Loucy (cell line): Measurements from ENCODE around the gene RPL3.

Experiments used
- H2AFZ ChIP-seq: fragments of 200-600 bp; sonication (generic); 2 replicates; pipeline ENCODE4 v1.6.0; 2016; ENCODE audit warnings: antibody characterized with exemption, mild to moderate bottlenecking, low read length, moderate library complexity
- H3F3A ChIP-seq: fragments of 200-600 bp; 2 replicates; pipeline ENCODE4 v1.6.0; 2016; ENCODE audit warnings: antibody characterized with exemption, low read depth, mild to moderate bottlenecking
- H3K27me3 ChIP-seq: fragments of 200-600 bp; sonication (generic); 2 replicates; pipeline ENCODE4 v1.6.1; 2014; ENCODE audit warnings: low read length, mild to moderate bottlenecking; ENCODE audit not compliant: insufficient read depth, poor library complexity, severe bottlenecking
- H3K36me3 ChIP-seq: fragments of 200-600 bp; sonication (generic); 2 replicates; pipeline ENCODE4 v1.6.1; 2016; ENCODE audit warnings: low read length; ENCODE audit not compliant: insufficient read depth
- H3K4me1 ChIP-seq: fragments of 200-600 bp; sonication (generic); 2 replicates; pipeline ENCODE4 v1.5.1; 2014; ENCODE audit warnings: low read length, mild to moderate bottlenecking; ENCODE audit not compliant: insufficient read depth, poor library complexity, severe bottlenecking
- H3K4me2 ChIP-seq: fragments of 200-600 bp; sonication (generic); 2 replicates; pipeline ENCODE4 v1.6.0; 2014; ENCODE audit warnings: antibody characterized with exemption, low read length, low read depth, mild to moderate bottlenecking; ENCODE audit not compliant: poor library complexity, severe bottlenecking
- H3K4me3 ChIP-seq: fragments of 200-600 bp; sonication (generic); 2 replicates; pipeline ENCODE4 v1.5.1; 2014; ENCODE audit warnings: low read length, mild to moderate bottlenecking, mixed read lengths; ENCODE audit not compliant: poor library complexity, severe bottlenecking
- H3K79me2 ChIP-seq: fragments of 200-600 bp; sonication (generic); 2 replicates; pipeline ENCODE4 v1.6.1; 2014; ENCODE audit warnings: low read length; ENCODE audit not compliant: insufficient read depth
- H3K9ac ChIP-seq: fragments of 200-600 bp; sonication (generic); 2 replicates; pipeline ENCODE4 v1.6.0; 2014; ENCODE audit warnings: mild to moderate bottlenecking, low read depth, low read length, moderate library complexity; ENCODE audit not compliant: poor library complexity, severe bottlenecking
- H3K9me2 ChIP-seq: fragments of 200-600 bp; sonication (generic); replicated peaks from 2 replicates; pipeline ENCODE4 v1.6.1; 2016; ENCODE audit warnings: low read depth, low read length, mixed read lengths
- H3K9me3 ChIP-seq: fragments of 200-600 bp; sonication (generic); 2 replicates; pipeline ENCODE4 v1.6.1; 2014; ENCODE audit warnings: mild to moderate bottlenecking, antibody characterized with exemption, low read length, low read depth; ENCODE audit not compliant: insufficient read depth
- H4K20me1 ChIP-seq: fragments of 200-600 bp; sonication (generic); 2 replicates; pipeline ENCODE4 v1.6.0; 2014; ENCODE audit warnings: antibody characterized with exemption, low read length, mild to moderate bottlenecking; ENCODE audit not compliant: insufficient read depth, poor library complexity, severe bottlenecking
- EZH2phosphoT487 ChIP-seq: fragments of 200-600 bp; IDR thresholded peaks from 2 replicates; pipeline ENCODE4 v1.6.1; 2018; ENCODE audit warnings: antibody characterized with exemption, mild to moderate bottlenecking, moderate library complexity, borderline replicate concordance
- TF ChIP-seq, protein P1 (sequence below): fragments of 200-600 bp; sonication (generic); conservative IDR thresholded peaks from 2 replicates; pipeline ENCODE4 v1.5.1; 2014; ENCODE audit warnings: mild to moderate bottlenecking, antibody characterized with exemption, low read length

The RPL3 gene

DNA sequence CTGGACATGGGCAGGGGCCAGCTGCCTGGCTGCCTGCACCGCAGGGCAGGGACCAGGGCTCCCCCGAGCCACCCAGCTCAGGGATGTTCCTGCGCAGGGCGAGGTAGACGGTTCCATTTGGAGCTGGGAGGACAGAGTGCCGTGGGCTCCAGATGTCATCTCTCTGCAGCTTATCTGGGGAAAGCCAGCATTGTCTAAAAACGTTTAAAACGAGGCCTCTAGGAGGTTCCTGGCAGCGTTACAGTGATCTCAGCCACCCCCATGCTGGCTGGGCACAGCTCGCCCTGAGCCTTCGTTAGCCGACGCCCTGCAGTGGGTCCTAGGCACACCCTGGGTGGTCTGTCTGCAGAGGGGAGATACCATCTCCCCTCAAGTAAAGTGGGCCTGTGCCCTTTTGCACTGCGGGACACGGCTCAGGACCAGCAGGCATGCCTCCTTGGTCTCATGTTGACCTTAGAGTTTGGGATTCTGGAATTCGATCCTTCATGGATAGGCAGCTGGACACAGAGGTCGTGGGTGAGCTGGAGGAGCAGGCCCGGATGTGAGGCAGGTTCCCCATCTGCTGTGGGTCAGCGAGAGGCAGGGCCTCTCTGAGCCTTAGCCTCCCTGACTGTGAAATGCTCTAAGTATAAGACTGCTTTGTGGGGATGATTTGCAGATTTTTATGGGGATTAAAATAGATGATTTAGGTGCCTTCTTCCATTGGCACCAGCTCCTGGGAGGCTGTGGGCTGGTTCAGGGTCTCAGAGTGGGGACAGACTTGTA lies 44.5 kb upstream of the RPL3 start:
- no peaks in the 10 kb centered on the region for H4K20me1 ChIP-seq
- H3K36me3 ChIP-seq, result no peaks in the 10 kb centered on the region
- no peak overlapping the region for H2AFZ ChIP-seq
- no peaks in the 10 kb centered on the region for H3K9me3 ChIP-seq
- no peaks in the 10 kb centered on the region for H3K9me2 ChIP-seq
- no peak overlapping the region for H3K4me3 ChIP-seq
- H3K9ac ChIP-seq, result no peak overlapping the region
- H3K79me2 ChIP-seq, result no peaks in the 10 kb centered on the region; the same call in 1 of the 2 replicates
- no peak overlapping the region for H3K4me2 ChIP-seq
- H3K4me1 ChIP-seq, result peaks cover 7% of the 10 kb centered on the region
- TF ChIP-seq, protein P1, sequence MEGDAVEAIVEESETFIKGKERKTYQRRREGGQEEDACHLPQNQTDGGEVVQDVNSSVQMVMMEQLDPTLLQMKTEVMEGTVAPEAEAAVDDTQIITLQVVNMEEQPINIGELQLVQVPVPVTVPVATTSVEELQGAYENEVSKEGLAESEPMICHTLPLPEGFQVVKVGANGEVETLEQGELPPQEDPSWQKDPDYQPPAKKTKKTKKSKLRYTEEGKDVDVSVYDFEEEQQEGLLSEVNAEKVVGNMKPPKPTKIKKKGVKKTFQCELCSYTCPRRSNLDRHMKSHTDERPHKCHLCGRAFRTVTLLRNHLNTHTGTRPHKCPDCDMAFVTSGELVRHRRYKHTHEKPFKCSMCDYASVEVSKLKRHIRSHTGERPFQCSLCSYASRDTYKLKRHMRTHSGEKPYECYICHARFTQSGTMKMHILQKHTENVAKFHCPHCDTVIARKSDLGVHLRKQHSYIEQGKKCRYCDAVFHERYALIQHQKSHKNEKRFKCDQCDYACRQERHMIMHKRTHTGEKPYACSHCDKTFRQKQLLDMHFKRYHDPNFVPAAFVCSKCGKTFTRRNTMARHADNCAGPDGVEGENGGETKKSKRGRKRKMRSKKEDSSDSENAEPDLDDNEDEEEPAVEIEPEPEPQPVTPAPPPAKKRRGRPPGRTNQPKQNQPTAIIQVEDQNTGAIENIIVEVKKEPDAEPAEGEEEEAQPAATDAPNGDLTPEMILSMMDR, result no peak
- no peak for TF ChIP-seq EZH2phosphoT487
- no peaks in the 10 kb centered on the region for H3K27me3 ChIP-seq
- no peaks in the 10 kb centered on the region for H3F3A ChIP-seq

DNA sequence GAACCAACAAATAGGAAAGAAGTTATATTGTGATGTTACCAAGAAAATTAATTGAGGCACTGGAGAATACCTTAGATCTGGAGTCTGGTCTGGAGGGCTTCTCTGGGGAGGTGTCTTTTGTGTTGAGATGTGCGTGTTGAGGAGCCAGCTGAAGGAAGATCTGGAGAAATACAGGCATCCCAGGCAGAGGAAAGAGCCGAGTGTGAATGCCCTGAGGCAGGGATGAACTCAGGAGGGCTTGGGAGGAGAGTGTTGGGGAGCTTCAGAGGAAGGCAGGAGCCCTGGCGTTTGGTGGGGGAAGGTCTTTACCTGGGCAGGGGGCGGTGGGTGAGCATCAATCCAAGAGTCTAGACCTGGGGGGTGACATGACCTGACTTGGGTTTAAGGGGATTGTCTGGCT lies 43.5 kb upstream of the RPL3 start:
- no peak overlapping the region for H3K9ac ChIP-seq
- H3K79me2 ChIP-seq, result no peaks in the 10 kb centered on the region; the same call in 1 of the 2 replicates
- no peak overlapping the region for H3K4me3 ChIP-seq
- no peaks in the 10 kb centered on the region for H3K27me3 ChIP-seq
- TF ChIP-seq, protein P1, result no peak
- no peak for TF ChIP-seq EZH2phosphoT487
- no peaks in the 10 kb centered on the region for H3F3A ChIP-seq
- no peaks in the 10 kb centered on the region for H4K20me1 ChIP-seq
- no peak overlapping the region for H3K4me2 ChIP-seq
- H3K9me3 ChIP-seq, result no peaks in the 10 kb centered on the region
- H3K4me1 ChIP-seq, result peaks cover 7% of the 10 kb centered on the region
- H3K9me2 ChIP-seq, result no peaks in the 10 kb centered on the region
- H2AFZ ChIP-seq, result no peak overlapping the region
- no peaks in the 10 kb centered on the region for H3K36me3 ChIP-seq

DNA sequence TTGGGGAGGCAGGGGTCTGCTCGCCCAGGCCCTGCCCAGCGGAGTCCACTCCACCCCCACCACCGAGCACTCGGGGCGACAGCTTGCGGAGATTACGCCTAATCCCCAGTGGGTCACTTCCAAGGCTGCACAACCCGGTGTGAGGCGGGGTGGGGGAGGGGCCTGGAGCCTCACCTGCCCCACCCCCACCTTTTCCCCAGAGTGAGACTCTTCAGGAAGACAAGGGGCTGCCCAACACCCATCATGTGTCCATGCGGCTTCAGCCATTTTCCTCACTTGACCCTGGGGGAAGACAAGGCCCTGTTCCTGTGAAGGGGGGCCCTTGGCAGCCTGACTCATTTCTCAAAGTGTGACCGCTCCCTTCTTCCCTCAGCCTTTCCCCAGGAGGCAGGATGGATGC lies 42.8 kb upstream of the RPL3 start:
- Histone ChIP-seq H3K27me3 (no peaks in the 10 kb centered on the region), H3K36me3 (no peaks in the 10 kb centered on the region), H3F3A (no peaks in the 10 kb centered on the region), H3K9ac (no peak overlapping the region), H3K79me2 (no peaks in the 10 kb centered on the region; the same call in 1 of the 2 replicates), H2AFZ (no peak overlapping the region), H3K4me1 (peaks cover 7% of the 10 kb centered on the region), H3K9me2 (no peaks in the 10 kb centered on the region), H4K20me1 (no peaks in the 10 kb centered on the region), H3K4me3 (no peak overlapping the region), H3K9me3 (no peaks in the 10 kb centered on the region), H3K4me2 (no peak overlapping the region)
- TF ChIP-seq, protein P1, result no peak
- no peak for TF ChIP-seq EZH2phosphoT487
